GM19193 (cell line): ENCODE results near the gene GRM8.

Source experiments
- POLR2A ChIP-seq: IDR thresholded peaks from 4 replicates; pipeline ENCODE4 v1.6.1; 2011; ENCODE audit not compliant: insufficient read depth, insufficient read length; ENCODE audit errors: extremely low read depth

The GRM8 gene

DNA sequence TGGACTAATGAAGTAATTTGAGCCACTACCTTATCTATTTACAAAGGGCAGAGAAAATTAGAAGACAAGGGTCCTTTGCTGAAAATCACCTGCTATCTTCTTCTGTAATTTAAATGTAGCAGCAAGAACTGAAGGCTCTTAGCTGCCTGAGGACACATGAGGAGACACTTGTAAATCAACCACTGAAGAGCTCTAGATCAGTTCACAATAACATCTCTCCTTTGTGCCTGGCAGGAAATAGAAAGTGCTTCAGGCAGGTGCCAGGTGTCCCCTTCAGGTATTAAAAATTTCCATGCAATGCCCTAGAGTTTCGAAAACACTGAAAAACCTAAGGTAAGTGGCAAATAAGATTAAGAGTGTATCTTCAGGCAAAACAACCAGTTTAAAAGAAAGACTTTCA is 474.6 kb downstream of the GRM8 start:
- TF ChIP-seq POLR2A: no peak

DNA sequence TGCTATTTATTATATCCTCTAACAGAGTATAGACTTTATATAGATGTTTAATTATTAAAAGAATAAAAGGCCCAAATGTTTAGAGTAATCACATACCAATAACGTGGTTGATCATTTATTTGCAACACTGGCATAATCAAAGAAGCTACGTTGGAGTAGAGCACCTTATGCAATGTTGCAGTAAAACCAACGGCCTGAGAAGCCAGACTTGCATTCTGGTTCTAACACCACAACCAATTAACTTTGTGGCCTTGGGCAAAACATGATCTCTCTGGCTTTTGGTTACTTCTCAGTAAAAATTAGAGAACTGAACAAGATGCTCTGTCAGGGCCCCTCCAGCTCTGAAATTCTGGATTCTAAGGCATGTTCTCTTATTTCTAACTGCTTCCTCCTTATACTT is 476.2 kb downstream of the GRM8 start:
- no peak for TF ChIP-seq POLR2A

DNA sequence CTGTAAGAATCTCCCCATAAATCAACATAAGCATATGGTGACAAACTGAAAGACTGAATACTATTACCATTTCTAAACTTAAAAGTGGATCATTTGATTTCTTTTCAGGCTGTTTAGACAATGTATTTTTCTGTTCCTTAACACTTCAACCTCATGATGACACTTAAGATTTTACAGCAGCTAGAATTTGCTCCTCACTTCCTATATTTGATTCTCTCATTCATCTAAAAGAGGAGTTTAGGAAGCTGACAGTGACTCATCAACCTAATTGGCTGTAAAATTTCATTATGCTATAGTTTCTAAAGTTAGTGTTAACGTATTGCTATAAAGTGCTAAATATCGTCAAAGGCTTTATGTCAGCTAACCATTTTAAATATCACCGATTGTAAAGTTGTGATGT is 478.7 kb downstream of the GRM8 start:
- TF ChIP-seq POLR2A: no peak

DNA sequence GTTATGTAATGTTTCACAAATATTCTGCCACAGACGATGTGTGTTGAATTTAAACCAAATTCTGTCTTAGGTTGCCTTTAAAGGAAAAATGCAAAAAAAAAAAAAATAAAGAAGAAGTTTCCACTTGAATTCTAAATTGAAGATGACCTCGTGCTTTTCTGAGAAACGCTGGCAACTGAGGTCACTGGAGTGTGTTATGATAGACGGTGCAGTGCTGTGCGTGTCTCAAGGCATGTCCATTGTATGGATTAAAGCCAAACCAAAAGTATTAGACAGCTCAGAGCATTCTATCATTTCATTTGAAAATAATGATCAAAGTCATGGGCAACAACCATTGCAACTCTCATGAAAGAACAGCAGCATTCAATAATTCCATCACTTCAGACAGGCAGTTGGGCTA is 483.9 kb downstream of the GRM8 start:
- TF ChIP-seq POLR2A: no peak

DNA sequence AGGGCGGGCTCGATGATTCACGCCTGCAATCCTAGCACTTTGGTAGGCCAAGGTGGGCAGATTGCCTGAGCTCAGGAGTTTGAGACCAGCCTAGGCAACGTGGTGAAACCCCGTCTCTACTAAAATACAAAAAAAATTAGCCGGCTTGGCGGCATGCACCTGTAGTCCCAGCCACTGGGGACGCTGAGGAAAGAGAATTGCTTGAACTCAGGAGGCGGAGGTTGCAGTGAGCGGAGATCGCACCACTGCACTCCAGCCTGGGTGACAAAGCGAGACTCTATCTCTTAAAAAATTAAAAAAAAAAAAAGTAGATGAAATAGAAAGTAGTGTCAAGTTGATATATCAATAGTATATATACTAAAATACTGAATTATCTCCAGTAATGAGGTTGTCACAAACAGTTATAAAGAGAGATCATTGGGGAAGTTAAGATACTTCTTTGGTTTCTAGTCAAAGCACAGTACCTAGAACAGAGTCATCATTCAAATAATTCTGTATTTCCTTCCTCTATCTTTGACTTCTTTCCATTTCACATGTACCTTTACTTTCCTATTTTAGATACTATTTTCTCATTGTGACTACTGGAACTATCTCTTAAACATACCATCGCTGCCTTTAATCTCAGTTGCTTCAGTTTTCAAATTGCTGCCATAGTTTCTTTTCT is 491.7 kb downstream of the GRM8 start:
- no peak for TF ChIP-seq POLR2A

DNA sequence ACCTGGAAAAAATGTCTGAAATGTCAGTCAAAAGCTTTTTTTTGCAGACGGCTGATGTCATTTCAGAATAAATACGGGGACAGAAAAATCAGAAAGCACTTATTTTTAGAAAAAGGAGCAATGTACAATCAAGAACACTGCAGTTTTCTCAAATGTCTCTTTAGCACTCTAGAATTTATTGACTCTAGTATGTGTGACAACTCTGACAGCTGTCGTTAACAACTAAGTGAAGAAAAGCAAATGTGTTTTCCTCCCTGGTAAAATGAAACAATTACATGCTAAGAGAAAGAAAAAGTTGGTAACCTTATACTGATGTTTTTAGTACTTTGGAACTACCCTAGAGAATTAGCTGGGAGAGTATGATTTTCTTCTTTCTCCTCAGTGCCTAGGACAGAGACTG is 497.4 kb downstream of the GRM8 start:
- no peak for TF ChIP-seq POLR2A

DNA sequence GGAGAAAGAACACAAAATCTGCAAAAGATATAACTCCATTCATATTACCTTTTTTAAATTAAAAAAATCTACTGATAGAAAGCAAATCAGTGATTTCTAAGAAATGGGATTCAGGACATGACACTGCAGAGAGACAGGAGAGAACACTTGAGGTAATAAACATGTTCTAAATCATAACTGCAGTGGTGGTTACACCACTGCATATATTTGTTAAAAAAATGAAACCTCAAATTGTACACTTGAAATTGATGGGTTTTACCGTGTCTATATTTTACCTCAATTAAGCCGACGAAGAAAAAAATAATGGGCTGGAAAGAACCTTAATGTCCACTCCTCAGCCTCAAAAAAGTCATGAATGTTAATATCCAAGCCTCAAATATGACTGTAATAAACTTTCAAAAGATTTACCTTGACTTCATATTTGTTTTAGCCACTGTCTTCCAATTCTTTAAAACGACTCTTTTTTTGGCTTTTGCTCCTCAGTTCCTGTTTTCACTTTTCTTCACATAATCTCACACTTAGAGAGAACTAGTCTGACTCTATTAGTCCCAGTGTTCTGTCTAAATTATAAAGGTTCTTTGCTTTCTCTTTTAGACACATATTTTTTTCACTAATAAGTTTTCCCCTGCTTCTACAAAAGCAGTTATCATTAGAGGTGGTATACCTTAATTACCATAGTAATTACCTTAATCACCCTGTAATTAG is 502.4 kb downstream of the GRM8 start:
- no peak for TF ChIP-seq POLR2A

DNA sequence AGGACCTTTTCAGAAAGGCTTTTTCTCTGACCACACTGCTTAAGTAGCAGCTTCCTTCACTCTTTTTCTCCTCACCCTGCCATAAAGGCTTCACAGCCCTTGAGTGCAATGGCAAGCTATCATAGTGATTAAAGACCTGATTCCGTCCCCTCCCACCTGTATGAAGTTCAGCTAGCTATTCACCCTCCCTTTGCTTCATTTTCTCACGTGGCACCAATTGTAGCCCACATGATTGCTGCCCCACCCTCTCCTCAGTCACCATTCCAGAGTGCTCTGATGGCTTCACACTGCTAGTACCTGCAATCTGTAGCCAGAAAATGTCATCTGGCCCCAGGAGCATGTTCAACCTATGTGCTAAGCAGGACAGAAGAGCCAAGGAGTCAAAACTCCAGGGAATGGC is 523.8 kb downstream of the GRM8 start:
- no peak for TF ChIP-seq POLR2A

DNA sequence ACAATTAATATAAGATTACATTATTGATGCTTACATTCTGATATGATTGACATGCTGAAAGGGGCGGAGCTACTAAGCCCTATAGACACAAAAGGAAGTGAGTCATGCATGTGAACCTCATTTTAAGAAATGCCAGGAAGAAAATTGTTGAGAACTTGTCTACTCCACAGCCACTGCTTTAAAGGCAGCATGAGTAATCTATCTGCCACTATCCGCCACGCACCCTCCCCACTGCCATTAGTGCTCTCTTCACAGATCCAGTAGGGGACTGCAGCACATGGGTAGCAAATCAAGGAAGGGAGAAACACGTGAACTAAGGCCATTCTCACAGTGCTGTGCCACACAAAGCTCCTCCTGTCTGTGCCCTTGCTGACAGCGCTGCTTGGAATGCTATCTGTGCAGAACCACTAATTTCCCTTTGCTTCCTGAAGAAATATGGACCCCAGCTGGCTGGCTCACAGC is 524.8 kb downstream of the GRM8 start:
- TF ChIP-seq POLR2A: no peak

DNA sequence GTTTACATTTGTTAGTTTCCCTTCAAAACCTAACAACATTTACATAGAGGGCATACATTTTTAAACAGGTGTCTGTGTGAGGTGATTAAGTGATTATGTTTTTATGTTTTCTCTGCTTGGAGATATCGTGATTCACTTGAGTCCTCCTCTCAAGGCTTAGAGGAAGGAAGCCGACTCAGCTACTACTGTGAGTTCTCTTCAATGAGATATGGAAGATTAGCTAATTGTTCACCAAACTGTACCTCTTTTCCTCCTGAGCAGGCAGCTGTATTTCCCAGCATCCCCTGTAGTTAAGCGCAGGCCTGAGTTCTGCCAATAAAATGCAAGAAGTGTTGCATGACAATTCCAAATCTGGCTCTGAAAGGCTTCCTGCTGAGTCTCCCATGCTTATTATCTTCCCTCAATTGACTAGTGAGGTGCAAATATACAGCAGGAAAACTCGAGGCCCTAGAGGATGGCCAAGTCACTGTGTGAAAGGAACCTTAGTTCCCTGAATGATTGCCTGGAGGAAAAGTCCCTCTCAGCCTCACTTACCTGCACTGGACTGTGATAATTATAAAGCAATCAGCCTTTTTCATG is 528.7 kb downstream of the GRM8 start:
- no peak for TF ChIP-seq POLR2A

DNA sequence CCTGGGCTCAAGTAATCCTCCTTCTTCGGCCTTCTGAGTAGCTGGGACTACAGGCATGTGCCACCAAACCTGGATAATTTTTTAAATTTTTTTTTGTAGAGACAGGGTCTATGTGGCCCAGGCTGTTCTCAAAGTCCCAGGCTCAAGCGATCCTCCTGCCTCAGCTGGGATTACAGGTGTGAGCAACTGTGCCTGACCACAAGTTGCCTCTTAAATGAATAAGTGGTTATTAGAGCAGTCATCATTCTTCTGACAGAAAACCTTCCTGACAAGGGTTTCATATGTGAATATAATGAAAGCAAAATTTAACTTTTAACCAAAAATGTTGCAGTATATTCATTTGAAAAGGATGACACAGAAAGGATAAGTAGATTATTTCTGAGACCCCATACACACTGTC is 532.5 kb downstream of the GRM8 start:
- no peak for TF ChIP-seq POLR2A

DNA sequence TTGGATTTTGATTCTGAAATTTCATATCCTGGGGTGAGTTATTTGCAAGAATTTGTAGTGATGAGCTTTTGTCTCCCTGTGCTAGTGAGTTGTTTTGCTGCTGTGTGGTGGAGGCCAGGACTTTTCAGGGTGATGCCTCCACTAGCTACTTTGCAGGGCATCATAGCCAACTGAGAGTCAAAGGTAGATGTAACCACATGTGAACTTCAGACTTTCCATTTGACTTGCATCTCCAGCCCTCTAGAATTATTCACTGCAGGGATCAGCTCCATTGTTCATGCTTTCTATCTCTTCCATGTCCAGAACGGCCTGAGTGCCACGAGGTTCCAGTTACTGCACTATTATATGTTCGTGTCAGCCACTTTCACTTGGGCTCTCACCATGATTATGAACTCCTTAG is 534.3 kb downstream of the GRM8 start:
- no peak for TF ChIP-seq POLR2A

DNA sequence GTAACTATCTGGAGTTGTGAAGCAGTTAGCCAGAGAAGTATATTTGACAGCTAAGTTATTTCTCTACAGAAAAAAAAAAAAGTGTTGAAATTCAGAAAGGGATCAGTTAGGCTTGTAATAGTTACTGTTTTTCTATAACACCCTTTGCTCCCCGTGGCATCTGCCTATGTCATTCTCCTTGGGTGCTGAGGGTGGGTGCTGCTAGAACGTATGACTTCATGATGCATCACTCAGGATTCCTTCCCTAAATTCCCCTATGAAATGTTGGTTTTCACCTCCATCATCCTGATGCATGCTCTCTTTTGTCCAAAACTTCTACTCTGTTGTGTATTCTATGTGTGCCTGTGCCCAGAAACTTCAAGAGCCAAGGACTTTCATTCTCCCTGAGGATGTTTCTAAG is 536.4 kb downstream of the GRM8 start:
- TF ChIP-seq POLR2A: no peak

DNA sequence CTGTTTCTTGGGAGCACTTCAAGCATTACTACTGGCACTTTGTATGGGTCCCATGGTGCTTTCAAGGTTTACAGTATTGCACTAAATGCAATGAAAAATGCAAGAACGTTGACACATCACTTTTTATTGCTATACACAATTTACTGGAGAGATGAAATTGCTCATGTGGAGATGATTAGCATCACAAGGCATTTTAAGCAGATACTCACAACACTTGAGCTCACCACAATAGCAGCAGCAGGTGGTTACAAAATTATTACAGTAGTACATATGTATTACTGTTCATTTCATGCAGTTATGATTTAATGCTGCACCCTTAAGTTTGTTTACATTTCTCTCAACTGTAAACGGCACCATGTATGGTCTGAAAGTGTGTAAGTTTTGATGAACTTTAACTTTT is 537.7 kb downstream of the GRM8 start:
- no peak for TF ChIP-seq POLR2A

DNA sequence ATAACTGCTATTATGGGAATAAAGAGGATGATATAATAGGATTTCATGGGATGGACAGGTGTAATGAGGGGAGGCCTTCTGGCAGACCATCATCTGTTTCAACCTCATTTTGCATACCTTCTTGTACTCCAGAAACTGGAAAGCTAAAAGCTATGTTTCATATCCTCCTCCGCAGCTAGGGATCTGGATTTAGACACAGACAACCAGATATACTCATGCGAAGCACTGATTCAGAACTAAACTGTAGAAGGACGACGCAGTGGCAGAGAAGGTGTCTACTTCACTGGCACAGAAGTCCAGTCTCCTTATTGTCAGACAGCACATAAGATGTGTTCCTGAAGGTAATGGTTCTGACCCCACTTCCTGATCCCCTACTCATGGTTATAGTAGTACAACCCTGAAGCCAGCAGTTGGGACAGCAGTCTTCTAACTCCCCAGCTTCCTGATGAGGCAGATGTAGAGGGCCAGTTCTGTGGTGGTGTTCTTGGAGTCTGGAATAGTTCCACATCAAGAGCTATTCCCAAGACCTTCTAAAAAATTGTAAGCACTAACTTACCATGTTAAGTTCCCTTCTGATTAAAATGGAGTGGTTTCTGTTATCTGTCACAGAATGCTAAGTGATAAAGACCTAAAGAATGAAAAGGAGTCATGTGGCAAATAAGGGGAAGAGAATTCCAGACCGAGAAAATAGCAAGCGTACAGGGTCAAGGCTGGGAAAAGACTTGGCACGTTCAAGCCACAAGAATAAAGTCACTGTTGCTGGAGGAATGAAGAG is 550.3 kb downstream of the GRM8 start:
- TF ChIP-seq POLR2A: no peak

DNA sequence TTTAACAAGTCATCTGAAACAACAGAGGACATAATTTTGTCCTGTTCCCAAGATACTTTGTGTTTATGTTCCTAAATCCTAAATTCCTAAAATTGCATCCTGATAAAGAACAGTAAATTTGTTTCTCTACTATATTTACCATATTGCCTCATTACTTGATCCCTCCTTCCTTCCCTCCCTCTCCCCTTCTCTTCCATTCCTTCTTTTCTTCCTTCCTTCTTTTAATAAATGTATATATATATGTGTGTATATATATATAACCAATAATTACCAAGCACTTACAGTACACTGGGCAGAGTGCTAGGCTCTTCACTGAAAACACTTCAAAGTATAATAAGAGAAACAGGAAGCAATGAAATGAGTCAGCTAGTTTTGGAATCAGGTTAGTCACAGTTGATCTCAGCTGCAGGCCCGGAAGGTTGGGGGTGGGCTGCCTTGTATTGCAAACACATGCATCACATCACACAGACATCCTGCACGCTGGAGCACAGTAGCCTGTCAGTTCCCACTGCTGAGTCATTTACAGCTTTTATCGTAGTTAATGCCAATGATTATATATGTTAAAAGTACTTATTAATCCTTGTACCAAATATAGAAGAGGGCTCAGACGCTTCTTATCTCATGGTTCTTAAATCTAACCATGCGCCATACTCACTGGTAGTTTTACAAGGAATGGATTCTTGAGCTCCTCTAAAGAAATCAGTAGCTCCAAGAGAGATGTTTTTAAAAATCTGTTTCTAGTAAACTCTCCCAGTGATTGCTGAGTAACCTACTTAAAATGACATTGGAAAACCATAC is 551.7 kb downstream of the GRM8 start:
- peak; percentile 59 for TF ChIP-seq POLR2A

DNA sequence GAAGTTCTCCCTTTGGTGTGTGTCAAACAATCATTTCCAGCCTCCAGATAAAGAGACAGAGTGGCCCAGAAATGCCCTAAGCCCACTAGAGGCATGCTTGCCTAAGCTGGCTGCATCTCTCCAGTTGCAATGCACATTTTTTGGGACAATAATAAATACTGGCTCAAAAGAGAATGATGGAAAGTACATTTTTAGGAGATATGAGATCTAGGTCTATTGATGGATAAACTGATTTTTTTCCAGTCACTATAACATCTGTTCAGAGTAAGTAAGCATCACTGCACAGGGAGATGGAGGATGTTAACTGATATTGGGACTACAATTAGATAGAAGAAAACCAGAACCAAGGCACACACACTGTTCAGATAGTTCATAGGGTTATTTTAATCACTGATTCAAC is 553.0 kb downstream of the GRM8 start:
- no peak for TF ChIP-seq POLR2A
